Activated naive CD4-positive, alpha-beta T cell treated with anti-CD3 and anti-CD28 coated beads for 36 hours (primary cell): Measurements from ENCODE around the gene CRELD1. TPM values are rescaled to one million over a fixed set of nuclear protein-coding genes. Genes with fewer than 3 reads are reported as not detected.
"Not testable (repeated sequence)": the region's sequence is repeated elsewhere in the genome, so short reads cannot be mapped to it uniquely, and the experiment has no call there.

ENCODE experiments used
- CTCF ChIA-PET: fragments of 350-600 bp; sonication (Branson Sonifier 250); formaldehyde crosslinking; loops from one replicate; lab custom pipeline; 2021; ENCODE audit warnings: antibody characterized with exemption; lab: Charles Lee
- DNase-seq: peaks from one replicate; pipeline ENCODE4 v3.0.0-alpha.2; 2020
- H3K27ac Mint-ChIP-seq: one replicate; pipeline ENCODE4 v1.8.0; 2021; ENCODE audit warnings: mild to moderate bottlenecking, mixed read lengths
- H3K27me3 Mint-ChIP-seq: one replicate; pipeline ENCODE4 v1.8.0; 2021; ENCODE audit warnings: low read depth, mixed read lengths
- H3K36me3 Mint-ChIP-seq: one replicate; pipeline ENCODE4 v1.8.0; 2021; ENCODE audit warnings: low read depth, mixed read lengths
- H3K4me1 Mint-ChIP-seq: one replicate; pipeline ENCODE4 v1.8.0; 2021; ENCODE audit warnings: low read depth, mixed read lengths
- H3K4me3 Mint-ChIP-seq: one replicate; pipeline ENCODE4 v1.8.0; 2021; ENCODE audit warnings: mild to moderate bottlenecking, moderate library complexity, mixed read lengths
- H3K9me3 Mint-ChIP-seq: one replicate; pipeline ENCODE4 v1.8.0; 2021; ENCODE audit warnings: mixed read lengths
- intact Hi-C: fragments of 100-400 bp; cut with micrococcal nuclease; formaldehyde crosslinking; loops from one replicate; pipeline ENCODE4 v1.15.1; 2023
- total RNA-seq, 2 experiments: library from RNA; stranded (reverse); gene quantifications; one replicate each; pipeline ENCODE4 v1.2.3, GENCODE V29; 2021

Gene CRELD1
- total RNA-seq, 2 experiments from 2014 or later = 15.7 to 19.9 TPM

GRCh38 chr3:9939906-9940305 lies 6.3 kb downstream of the CRELD1 start:
- H3K9me3 Mint-ChIP-seq, DNase-seq, H3K27ac Mint-ChIP-seq, H3K36me3 Mint-ChIP-seq, intact Hi-C loops, H3K4me3 Mint-ChIP-seq, CTCF ChIA-PET, H3K27me3 Mint-ChIP-seq: not testable (repeated sequence)
- peaks cover 10% of the 10 kb centered on the region for H3K4me1 Mint-ChIP-seq

- intact Hi-C loops = no loop called here
- CTCF ChIA-PET = no interaction called here
- Mint-ChIP-seq H3K4me3 (no peak overlapping the region), H3K36me3 (peaks cover 9% of the 10 kb centered on the region), H3K4me1 (peaks cover 2% of the 10 kb centered on the region), H3K27ac (no peak overlapping the region), H3K9me3 (no peaks in the 10 kb centered on the region), H3K27me3 (no peaks in the 10 kb centered on the region)
- DNase-seq = no peak
Measured at GRCh38 chr3:9940746-9941145, 7.1 kb downstream of the CRELD1 start.

DNA sequence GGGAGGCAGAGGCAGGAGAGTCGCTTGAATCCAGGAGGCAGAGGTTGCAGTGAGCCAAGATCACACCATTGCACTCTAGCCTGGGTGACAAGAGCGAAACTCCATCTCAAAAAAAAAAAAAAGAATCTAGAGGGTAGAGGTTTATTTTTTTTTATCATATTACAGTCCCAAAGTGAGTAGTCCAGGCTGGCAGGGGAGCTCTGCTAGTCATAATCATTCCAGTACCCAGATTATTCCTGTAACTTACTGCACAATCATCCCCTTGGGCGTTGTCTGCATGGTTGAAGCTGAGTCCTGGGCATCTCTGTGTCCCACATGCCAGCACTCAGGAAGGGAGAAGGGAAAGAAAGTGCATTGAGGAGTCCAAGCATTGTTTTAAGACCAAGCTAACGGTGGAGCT lies 8.5 kb downstream of the CRELD1 start:
- no peak for DNase-seq
- H3K27me3 Mint-ChIP-seq = no peaks in the 10 kb centered on the region
- H3K9me3 Mint-ChIP-seq = no peaks in the 10 kb centered on the region
- CTCF ChIA-PET = interaction anchor here (0.7 to 2.0 kb wide), 3 partner anchors 10 to 46 kb away, joined by 3 to 15 read pairs (median 3); partner anchors contain the start of gene PRRT3
- peaks cover 4% of the 10 kb centered on the region for H3K4me1 Mint-ChIP-seq
- H3K36me3 Mint-ChIP-seq = peaks cover 11% of the 10 kb centered on the region
- H3K4me3 Mint-ChIP-seq = no peak overlapping the region
- intact Hi-C loops = no loop called here
- no peak overlapping the region for H3K27ac Mint-ChIP-seq

GRCh38 chr3:9942934-9943690 lies 9.5 kb downstream of the CRELD1 start:
- Mint-ChIP-seq H3K4me1 (peaks cover 3% of the 10 kb centered on the region), H3K4me3 (no peak overlapping the region), H3K9me3 (no peaks in the 10 kb centered on the region), H3K27ac (no peak overlapping the region), H3K27me3 (no peaks in the 10 kb centered on the region), H3K36me3 (peaks cover 6% of the 10 kb centered on the region)
- no peak for DNase-seq
- CTCF ChIA-PET = interaction anchor here (1.2 to 2.0 kb wide), 3 partner anchors 8 to 45 kb away, joined by 3 to 15 read pairs (median 9); no protein-coding TSS in a partner anchor
- intact Hi-C loops = no loop called here

GRCh38 chr3:9944271-9944670 lies 10.6 kb downstream of the CRELD1 start:
- intact Hi-C loops = no loop called here
- no peaks in the 10 kb centered on the region for H3K9me3 Mint-ChIP-seq
- peaks cover 6% of the 10 kb centered on the region for H3K36me3 Mint-ChIP-seq
- H3K4me1 Mint-ChIP-seq = peaks cover 3% of the 10 kb centered on the region
- H3K4me3 Mint-ChIP-seq = no peak overlapping the region
- peak overlapping the region; percentile 30 for H3K27ac Mint-ChIP-seq
- CTCF ChIA-PET = interaction anchor here (2.0 kb wide), 1 partner anchor 9 kb away, joined by 9 read pairs; no protein-coding TSS in a partner anchor
- H3K27me3 Mint-ChIP-seq = no peaks in the 10 kb centered on the region
- DNase-seq = no peak

- H3K9me3 Mint-ChIP-seq = no peaks in the 10 kb centered on the region
- peaks cover 8% of the 10 kb centered on the region for H3K4me1 Mint-ChIP-seq
- H3K36me3 Mint-ChIP-seq = peaks cover 6% of the 10 kb centered on the region
- H3K27ac Mint-ChIP-seq = no peak overlapping the region
- no peaks in the 10 kb centered on the region for H3K27me3 Mint-ChIP-seq
- H3K4me3 Mint-ChIP-seq = peak overlapping the region; percentile 52
- DNase-seq = no peak
- CTCF ChIA-PET = interaction anchor here (0.7 to 1.8 kb wide), 2 partner anchors 12 to 13 kb away, joined by 3 to 18 read pairs; partner anchors contain the start of gene CRELD1
- intact Hi-C loops = no loop called here
Measured at GRCh38 chr3:9945358-9945757, 11.7 kb downstream of the CRELD1 start.

DNA sequence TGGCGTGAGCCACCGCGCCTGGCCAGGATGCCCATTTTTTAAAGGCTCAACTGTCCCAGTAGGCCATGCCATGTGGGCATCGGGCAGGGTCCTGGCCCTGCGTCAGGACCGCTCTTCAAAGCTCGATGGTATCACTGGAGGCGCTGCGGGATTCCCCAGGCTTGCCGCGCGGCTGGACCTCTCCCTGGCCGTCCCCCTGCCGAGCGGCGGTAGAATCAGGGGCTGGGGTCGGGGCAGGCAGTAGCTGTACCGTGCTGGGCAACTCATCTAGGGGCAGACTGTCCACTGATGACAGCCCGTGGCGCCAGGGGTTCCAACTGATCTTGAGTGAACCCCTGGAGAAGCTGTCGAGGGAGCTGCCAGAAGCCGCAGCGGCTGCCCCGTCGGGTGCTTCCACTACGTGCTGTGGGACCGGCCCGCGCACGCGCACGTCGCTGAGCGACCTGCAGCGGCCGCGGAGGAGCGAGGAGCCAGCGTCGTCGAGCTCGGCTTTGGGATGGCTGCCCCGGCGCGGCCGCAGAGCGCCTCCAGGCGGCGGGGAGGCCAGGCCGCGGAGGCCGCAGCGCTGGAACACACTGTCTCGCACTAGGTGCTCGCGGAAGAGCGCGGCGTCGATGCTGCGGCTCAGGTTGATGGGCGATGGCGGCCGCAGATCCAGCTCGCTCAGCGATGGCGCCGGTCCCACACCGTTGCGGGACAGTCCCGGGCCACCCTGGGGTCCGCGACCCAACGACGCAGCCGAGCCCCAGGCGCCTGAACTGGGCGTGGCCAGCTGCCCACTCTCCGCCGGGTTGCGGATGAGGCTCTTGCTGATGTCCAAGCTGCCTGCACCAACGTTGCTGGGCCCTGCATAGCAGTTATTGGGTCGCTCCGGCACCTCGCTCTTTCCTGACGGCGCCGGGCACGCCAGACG lies 12.7 kb downstream of the CRELD1 start:
- peak overlapping the region; percentile 79 for H3K27ac Mint-ChIP-seq
- peaks cover 4% of the 10 kb centered on the region for H3K36me3 Mint-ChIP-seq
- peak; percentile 79 for DNase-seq
- peaks cover 17% of the 10 kb centered on the region for H3K4me1 Mint-ChIP-seq
- H3K4me3 Mint-ChIP-seq = peak overlapping the region; percentile 79
- intact Hi-C loops = loop anchor here (1.0 kb wide), 2 partner anchors 13 to 56 kb away; partner anchors contain the start of genes CRELD1 and JAGN1
- CTCF ChIA-PET = interaction anchor here (0.7 to 1.8 kb wide), 11 partner anchors 9 to 240 kb away, joined by 3 to 18 read pairs (median 3); partner anchors contain the start of gene CRELD1
- no peaks in the 10 kb centered on the region for H3K9me3 Mint-ChIP-seq
- H3K27me3 Mint-ChIP-seq = no peaks in the 10 kb centered on the region

DNA sequence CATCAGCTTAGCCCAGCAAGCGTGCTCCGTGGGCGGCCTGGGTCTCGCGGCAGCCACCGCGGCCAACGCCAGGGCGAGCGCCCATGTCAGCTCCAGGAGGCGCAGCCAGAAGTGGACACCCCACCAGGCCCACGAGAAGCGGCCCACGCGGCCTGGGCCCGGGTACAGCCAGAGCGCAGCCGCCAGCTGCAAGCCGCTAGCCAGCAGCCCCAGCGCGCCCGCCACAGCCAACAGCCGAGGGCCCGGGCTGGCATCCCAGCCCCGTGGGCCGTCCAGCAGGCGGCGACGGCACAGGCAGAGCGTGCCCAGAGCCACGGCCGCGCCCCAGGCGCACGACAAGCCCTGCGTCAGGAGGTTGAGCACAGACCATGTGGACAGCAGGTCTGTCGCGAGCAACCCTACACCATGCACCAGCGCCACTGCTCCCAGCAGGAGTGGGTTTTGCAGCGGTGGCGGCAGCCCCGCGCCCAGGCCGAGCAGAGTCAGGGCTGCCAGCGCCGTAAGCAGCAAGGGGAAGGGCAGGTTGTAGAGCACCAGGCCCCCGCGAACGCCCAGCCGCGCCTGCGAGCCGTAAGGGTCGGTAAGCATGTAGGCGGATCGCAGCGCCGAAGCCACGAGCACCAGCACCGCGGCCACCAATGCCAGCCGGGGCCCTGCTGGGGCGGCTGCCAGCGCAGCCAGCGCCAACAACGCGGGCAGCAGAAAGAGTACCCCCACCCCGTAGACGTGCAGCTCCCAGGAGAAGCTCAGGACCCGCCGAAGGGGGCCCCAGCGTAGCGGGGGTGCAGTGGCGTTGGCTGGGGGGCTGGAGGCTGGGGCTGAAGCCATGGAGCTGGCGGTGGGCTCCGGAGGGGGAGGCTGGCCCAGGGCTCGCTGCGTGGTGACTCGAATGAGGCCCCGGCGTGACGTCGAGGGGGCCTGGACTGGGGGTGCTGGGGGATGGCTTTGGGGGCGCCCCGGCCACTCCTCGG lies 13.7 kb downstream of the CRELD1 start:
- CTCF ChIA-PET = interaction anchor here (1.0 to 2.8 kb wide), 7 partner anchors 8 to 102 kb away, joined by 3 to 18 read pairs (median 9); partner anchors contain the start of gene CRELD1
- intact Hi-C loops = no loop called here
- Mint-ChIP-seq H3K4me3 (no peak overlapping the region), H3K27me3 (no peaks in the 10 kb centered on the region), H3K36me3 (peaks cover 4% of the 10 kb centered on the region), H3K27ac (no peak overlapping the region), H3K4me1 (peaks cover 17% of the 10 kb centered on the region), H3K9me3 (no peaks in the 10 kb centered on the region)
- DNase-seq = no peak

DNA sequence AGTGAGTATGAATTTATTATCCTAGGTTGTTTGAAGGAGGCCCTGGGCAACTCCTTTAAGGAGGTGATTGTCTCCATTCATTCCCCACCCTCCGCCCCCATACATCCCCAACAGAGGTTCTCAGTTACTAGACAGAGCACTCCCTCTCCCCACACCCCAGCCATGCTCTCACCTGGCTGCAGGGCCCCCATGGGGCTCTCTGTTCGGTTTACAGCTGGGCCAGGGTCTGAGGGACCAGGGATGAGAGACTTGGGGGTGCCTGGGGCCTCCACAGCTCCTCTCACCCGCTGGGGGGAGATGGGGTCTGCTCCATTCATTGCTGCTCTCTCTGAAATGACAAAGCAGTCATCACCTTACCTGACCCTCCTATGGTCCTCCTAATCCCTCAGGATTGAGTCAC lies 15.0 kb downstream of the CRELD1 start:
- CTCF ChIA-PET = interaction anchor here (2.8 kb wide), 1 partner anchor 16 kb away, joined by 10 read pairs; the partner anchor contains the start of gene CRELD1
- H3K9me3 Mint-ChIP-seq = no peaks in the 10 kb centered on the region
- H3K27ac Mint-ChIP-seq = no peak overlapping the region
- H3K4me1 Mint-ChIP-seq = peaks cover 17% of the 10 kb centered on the region
- H3K4me3 Mint-ChIP-seq = no peak overlapping the region
- peaks cover 4% of the 10 kb centered on the region for H3K36me3 Mint-ChIP-seq
- H3K27me3 Mint-ChIP-seq = no peaks in the 10 kb centered on the region
- intact Hi-C loops = no loop called here
- no peak for DNase-seq

- H3K4me3 Mint-ChIP-seq = no peak overlapping the region
- peaks cover 4% of the 10 kb centered on the region for H3K36me3 Mint-ChIP-seq
- DNase-seq = no peak
- H3K4me1 Mint-ChIP-seq = peaks cover 17% of the 10 kb centered on the region
- H3K27ac Mint-ChIP-seq = peak overlapping the region; percentile 63
- intact Hi-C loops = no loop called here
- H3K27me3 Mint-ChIP-seq = no peaks in the 10 kb centered on the region
- CTCF ChIA-PET = interaction anchor here (0.9 to 2.8 kb wide), 2 partner anchors 16 to 37 kb away, joined by 3 to 10 read pairs; partner anchors contain the start of gene CRELD1
- H3K9me3 Mint-ChIP-seq = no peaks in the 10 kb centered on the region
Measured at GRCh38 chr3:9949115-9949514, 15.5 kb downstream of the CRELD1 start.

DNA sequence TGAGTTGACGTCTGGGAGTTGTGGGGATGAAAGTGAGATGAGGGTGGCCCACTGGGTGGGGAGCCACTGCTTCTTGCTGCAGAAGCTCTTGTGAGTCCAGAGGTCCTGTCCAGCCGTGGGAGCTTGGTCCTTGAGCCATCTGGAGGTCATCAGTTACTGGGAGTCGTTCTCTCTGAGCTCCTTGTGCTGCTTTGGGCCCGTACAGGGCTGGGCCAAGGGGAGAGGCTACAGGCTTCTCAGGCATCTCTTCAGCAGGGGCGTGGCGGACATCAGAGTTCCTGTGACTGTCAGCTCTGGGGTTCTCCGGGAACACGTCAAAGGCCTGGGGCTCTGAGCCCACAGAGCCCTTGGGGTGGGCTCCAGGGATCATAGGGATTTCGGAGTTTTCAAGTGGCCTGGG lies 16.0 kb downstream of the CRELD1 start:
- Mint-ChIP-seq H3K9me3 (no peaks in the 10 kb centered on the region), H3K4me1 (peaks cover 17% of the 10 kb centered on the region), H3K4me3 (no peak overlapping the region), H3K27ac (peak overlapping the region; percentile 63), H3K36me3 (peaks cover 4% of the 10 kb centered on the region), H3K27me3 (no peaks in the 10 kb centered on the region)
- CTCF ChIA-PET = interaction anchor here (0.9 to 2.8 kb wide), 3 partner anchors 17 to 36 kb away, joined by 3 to 10 read pairs (median 5); partner anchors contain the start of gene CRELD1
- intact Hi-C loops = loop anchor here (2.0 to 5.0 kb wide), 3 partner anchors 78 to 371 kb away; partner anchors contain the start of genes ARPC4, FANCD2, SEC13 and TADA3
- no peak for DNase-seq
